IPS-15b (cell line): ENCODE data around the gene MYMK.

Experiments
- H3K27me3 ChIP-seq: one replicate; pipeline ENCODE4 v1.6.1; 2013; ENCODE audit warnings: low read length; ENCODE audit not compliant: control insufficient read depth, insufficient read depth
- H3K36me3 ChIP-seq: one replicate; pipeline ENCODE4 v1.6.1; 2013; ENCODE audit warnings: low read length; ENCODE audit not compliant: control insufficient read depth, insufficient read depth
- H3K4me1 ChIP-seq: one replicate; pipeline ENCODE4 v1.6.1; 2013; ENCODE audit warnings: mild to moderate bottlenecking, low read length; ENCODE audit not compliant: control insufficient read depth, insufficient read depth
- H3K4me3 ChIP-seq: one replicate; pipeline ENCODE4 v1.5.1; 2013; ENCODE audit warnings: low read depth, low read length
- H3K9ac ChIP-seq: one replicate; pipeline ENCODE4 v1.6.1; 2013; ENCODE audit warnings: low read depth, mild to moderate bottlenecking, low read length
- H3K9me3 ChIP-seq: one replicate; pipeline ENCODE4 v1.6.1; 2013; ENCODE audit warnings: mild to moderate bottlenecking, low read length; ENCODE audit not compliant: control insufficient read depth, insufficient read depth

MYMK gene

DNA sequence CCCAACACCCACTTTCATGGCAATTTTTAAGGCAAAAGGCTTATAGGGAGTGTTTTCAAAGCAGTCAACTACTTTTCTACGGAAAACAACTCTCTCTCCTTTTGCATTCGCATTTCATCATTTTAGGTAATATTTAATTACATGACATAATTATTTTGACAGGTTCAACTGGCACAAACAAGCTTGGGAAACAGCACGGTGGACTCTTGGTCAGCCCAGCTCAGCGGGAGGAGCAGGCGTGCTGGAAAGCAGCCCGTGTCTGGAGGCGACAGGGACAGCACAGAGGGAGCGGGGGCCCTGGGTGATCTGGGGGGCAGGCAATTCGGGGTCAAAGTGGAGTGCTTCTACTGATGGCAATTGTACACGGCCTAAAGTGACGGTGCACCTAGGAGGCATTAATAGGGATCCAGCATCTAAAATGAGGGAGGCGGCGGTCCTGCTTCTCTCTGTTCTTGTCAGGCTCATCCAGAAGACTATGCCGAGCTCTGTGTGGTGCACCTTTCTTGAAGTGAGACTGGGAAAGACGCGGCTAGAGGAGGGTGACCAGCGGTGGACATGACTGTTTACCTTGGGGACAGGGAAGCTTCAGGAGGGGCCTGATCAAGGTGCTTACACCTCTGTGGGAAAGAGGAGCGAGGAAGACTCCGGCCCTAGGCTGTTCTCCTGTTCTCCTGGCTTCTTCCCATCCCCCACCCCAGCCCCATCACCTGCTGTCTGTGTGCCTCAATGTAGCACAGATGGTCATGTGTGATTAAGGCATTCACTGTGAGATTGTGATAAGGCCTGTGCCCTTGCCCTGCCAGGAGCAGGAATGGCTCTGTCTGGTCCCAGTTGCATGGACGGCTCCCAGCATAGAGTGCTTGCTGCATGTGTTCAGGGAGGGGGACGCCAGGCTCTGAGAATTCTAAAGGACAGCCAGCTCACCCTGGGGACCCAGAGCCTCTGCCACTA, 3.4 kb downstream of the MYMK start:
- Histone ChIP-seq H3K4me1 (no peaks in the 10 kb centered on the region), H3K36me3 (no peaks in the 10 kb centered on the region), H3K27me3 (no peaks in the 10 kb centered on the region), H3K4me3 (no peak overlapping the region), H3K9me3 (no peaks in the 10 kb centered on the region), H3K9ac (no peak overlapping the region)

DNA sequence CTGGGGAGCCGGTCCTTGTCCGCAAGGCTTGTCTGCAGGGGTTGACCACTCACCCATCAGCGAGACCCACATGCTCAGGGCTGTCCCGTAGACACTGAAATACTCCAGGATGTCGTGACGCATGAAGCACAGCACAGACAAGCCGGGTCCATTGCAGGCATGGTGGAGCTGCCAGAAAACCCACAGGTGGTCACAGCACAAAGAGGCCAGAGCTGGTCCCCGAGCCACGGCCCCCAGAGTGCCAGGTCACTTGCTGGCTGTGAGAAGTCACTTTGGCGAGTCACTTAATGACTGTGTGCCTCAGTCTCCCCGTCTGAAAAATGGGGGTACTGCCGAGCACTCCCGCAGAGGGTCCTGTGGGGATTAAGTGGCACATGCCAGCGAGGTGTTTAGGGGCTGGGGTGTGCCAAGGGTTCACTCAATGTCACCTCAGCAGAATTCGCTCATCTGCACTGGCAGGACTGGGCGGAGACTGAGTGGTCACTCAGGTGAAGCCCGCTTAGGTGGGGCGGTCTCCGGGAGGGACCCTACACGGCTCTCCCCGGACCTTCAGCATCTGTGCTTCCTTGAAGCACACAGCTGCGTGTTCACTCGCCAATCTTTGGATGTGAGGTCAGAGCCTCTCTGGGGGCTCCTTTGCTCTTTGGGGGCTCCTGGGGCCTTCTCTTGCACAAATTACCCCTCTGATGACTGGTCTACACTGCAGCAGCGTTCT, 4.5 kb downstream of the MYMK start:
- H3K9me3 ChIP-seq: no peaks in the 10 kb centered on the region
- no peaks in the 10 kb centered on the region for H3K36me3 ChIP-seq
- no peaks in the 10 kb centered on the region for H3K4me1 ChIP-seq
- no peaks in the 10 kb centered on the region for H3K27me3 ChIP-seq
- no peak overlapping the region for H3K4me3 ChIP-seq
- H3K9ac ChIP-seq: no peak overlapping the region

- Histone ChIP-seq H3K36me3 (no peaks in the 10 kb centered on the region), H3K27me3 (no peaks in the 10 kb centered on the region), H3K4me3 (no peak overlapping the region), H3K9ac (no peak overlapping the region), H3K4me1 (no peaks in the 10 kb centered on the region), H3K9me3 (no peaks in the 10 kb centered on the region)
These were observed 5.1 kb downstream of the MYMK start for GRCh38 chr9:133519693-133520092.

DNA sequence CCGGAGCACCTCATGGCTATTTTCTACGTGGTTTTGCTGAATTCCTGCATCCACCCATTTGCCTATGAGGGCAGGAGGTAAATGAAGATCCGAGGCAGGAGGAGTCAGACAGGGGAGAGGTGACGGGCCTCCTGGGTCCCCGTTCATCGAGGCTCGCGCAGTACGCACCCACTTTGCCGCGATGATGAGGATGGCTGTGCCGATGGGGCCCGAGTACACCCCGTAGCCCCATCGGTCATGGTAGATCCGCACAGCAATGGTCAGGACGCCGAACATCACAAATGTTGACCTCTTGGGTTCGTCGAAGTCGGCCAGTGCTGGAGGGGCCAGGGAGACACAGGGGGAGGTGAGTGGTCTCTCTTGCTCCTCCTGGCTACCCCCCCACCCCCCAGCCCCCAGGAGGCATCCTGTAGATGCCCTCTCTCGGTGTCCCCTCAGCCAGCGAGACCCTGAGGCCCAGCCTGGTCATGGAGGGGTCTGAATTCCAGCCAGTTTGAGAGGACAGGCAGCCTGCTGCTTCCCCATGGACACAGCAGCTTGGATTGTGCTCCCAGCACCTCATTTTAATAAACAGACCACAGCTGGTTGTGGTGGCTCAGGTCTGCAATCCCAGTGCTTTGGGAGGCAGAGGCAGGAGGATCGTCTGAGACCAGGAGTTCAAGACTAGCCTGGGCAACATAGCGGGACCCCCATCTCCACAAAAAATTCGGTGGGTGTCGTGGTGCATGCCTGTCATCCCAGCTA, 5.9 kb downstream of the MYMK start:
- no peak overlapping the region for H3K9ac ChIP-seq
- no peaks in the 10 kb centered on the region for H3K4me1 ChIP-seq
- no peaks in the 10 kb centered on the region for H3K9me3 ChIP-seq
- no peak overlapping the region for H3K4me3 ChIP-seq
- H3K36me3 ChIP-seq: no peaks in the 10 kb centered on the region
- no peaks in the 10 kb centered on the region for H3K27me3 ChIP-seq

DNA sequence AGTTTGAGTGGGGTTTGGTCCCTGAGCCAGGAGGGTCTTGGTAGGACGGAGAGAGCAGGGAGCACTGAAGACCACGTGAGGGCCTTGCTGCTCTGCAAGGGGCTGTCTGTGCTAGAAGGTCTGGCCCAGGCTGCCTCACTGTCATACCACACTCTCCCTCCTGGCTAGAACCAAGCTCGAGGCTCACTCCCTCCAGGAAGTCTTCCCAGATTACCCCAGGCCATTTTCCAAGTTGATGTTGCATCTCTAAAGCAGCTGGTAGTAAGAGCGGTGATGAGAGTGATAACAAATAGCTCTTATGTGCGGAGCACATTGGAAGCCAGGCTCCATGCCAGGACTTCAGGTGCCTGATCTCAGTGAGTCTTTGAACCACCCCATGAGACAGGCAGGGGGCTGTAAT, 6.6 kb downstream of the MYMK start:
- Histone ChIP-seq H3K27me3 (no peaks in the 10 kb centered on the region), H3K4me1 (no peaks in the 10 kb centered on the region), H3K4me3 (no peak overlapping the region)

GRCh38 chr9:133517711-133518110, 7.0 kb downstream of the MYMK start:
- no peak overlapping the region for H3K4me3 ChIP-seq
- no peaks in the 10 kb centered on the region for H3K27me3 ChIP-seq
- H3K36me3 ChIP-seq: no peaks in the 10 kb centered on the region
- H3K9me3 ChIP-seq: no peaks in the 10 kb centered on the region
- H3K4me1 ChIP-seq: no peaks in the 10 kb centered on the region
- no peak overlapping the region for H3K9ac ChIP-seq

More for the DNA sequence above, 6.6 kb downstream of the MYMK start:
- Histone ChIP-seq H3K9me3 (no peaks in the 10 kb centered on the region), H3K36me3 (no peaks in the 10 kb centered on the region), H3K9ac (no peak overlapping the region)

DNA sequence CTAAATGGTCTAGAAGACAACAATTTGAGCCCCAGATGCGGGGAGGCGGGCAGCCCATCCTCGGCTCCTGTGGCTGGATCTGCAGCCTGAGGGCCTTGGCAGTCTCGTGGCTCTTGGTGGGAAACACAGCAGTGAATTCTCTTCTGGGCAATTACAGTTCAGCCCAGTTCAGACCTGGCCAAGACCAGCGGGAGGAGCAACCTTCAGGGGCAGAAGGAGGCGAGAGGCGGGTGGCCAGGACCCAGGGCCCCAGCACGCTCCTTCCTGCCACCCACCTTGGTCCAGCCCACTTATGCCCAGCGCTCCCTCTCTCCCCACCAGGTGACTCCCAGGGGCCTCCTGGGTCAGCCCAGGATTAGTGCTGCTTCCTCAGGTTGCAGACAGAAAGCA, 7.8 kb downstream of the MYMK start:
- Histone ChIP-seq H3K4me3 (no peak overlapping the region), H3K4me1 (no peaks in the 10 kb centered on the region), H3K36me3 (no peaks in the 10 kb centered on the region), H3K9me3 (no peaks in the 10 kb centered on the region), H3K9ac (no peak overlapping the region), H3K27me3 (no peaks in the 10 kb centered on the region)

GRCh38 chr9:133516256-133516960, 8.4 kb downstream of the MYMK start:
- H3K27me3 ChIP-seq: no peaks in the 10 kb centered on the region
- no peaks in the 10 kb centered on the region for H3K36me3 ChIP-seq
- no peaks in the 10 kb centered on the region for H3K4me1 ChIP-seq
- no peak overlapping the region for H3K9ac ChIP-seq
- H3K9me3 ChIP-seq: no peaks in the 10 kb centered on the region
- no peak overlapping the region for H3K4me3 ChIP-seq

DNA sequence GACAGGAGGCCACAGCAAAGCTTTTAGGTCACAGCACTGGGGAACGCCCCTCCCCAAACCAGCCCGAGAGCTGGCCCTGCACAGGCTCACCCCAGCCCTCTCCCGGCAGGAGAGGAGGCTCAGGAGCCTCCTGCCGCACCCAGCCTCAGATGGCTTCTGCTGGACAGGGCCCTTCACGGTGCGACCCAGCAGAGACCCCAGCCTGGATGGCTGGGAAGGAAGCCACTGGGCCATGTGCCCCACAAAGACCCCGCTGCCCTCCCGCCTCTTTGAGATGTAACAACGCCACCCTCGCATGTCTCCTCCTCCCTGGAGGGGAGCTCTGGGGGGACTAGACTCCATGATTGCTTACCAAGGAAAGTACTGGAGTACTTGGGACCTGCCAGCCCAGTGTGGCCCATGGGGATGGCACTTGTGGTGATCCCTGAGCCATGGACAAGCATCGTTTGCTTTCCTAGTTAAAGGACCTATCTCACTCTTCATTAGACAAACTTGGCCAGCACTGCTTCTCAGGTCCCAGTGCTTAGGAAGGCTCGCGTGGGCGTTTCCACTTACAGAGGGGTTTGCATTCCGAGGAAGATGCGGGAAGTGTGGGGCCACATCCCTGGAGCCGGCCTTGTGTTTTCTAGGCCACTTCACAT, 9.0 kb downstream of the MYMK start:
- Histone ChIP-seq H3K4me3 (no peak overlapping the region), H3K9me3 (no peaks in the 10 kb centered on the region), H3K4me1 (no peaks in the 10 kb centered on the region), H3K9ac (no peak overlapping the region), H3K27me3 (no peaks in the 10 kb centered on the region), H3K36me3 (no peaks in the 10 kb centered on the region)

- no peaks in the 10 kb centered on the region for H3K4me1 ChIP-seq
- no peak overlapping the region for H3K9ac ChIP-seq
These were observed 9.5 kb downstream of the MYMK start for GRCh38 chr9:133515240-133515610.

More at GRCh38 chr9:133515240-133515610, 9.5 kb downstream of the MYMK start:
- Histone ChIP-seq H3K36me3 (no peaks in the 10 kb centered on the region), H3K4me3 (no peak overlapping the region), H3K27me3 (no peaks in the 10 kb centered on the region), H3K9me3 (no peaks in the 10 kb centered on the region)
